Activated T-cell treated with anti-CD3 and anti-CD28 coated beads for 4 hours (primary cell): ENCODE data around the gene MED19.
"Not testable (repeated sequence)": the region's sequence is repeated elsewhere in the genome, so short reads cannot be mapped to it uniquely, and the experiment has no call there.

Source experiments
- DNase-seq: peaks from one replicate; pipeline ENCODE4 v3.0.0-alpha.2; 2020

The MED19 gene

GRCh38 chr11:57711414-57712255 lies at the start of gene MED19:
Gene MED19, minus strand, starts transcription at chr11:57712215. Its CDS starts 36 bp downstream, at chr11:57712179.
- peak; percentile 65 for DNase-seq

- no peak for DNase-seq
These were observed 46.2 kb upstream of the MED19 start for GRCh38 chr11:57758174-57758573.

- DNase-seq: no peak
These were observed 40.9 kb upstream of the MED19 start for GRCh38 chr11:57752954-57753353.

- DNase-seq: no peak
These were observed 39.8 kb upstream of the MED19 start, which contains the start of gene BTBD18 for GRCh38 chr11:57751676-57752253. Gene BTBD18, minus strand, starts transcription at chr11:57751819. Its CDS starts 631 bp downstream, at chr11:57751188.

- DNase-seq: no peak
These were observed 39.2 kb upstream of the MED19 start for GRCh38 chr11:57751176-57751575.

GRCh38 chr11:57746920-57747319 lies 34.9 kb upstream of the MED19 start:
- no peak for DNase-seq

- no peak for DNase-seq
These were observed 33.2 kb upstream of the MED19 start for GRCh38 chr11:57745206-57745605.

- DNase-seq: no peak
These were observed 32.3 kb upstream of the MED19 start for GRCh38 chr11:57744357-57744756.

GRCh38 chr11:57742087-57742452 lies 30.1 kb upstream of the MED19 start:
- DNase-seq: no peak

GRCh38 chr11:57741132-57742086 lies 29.4 kb upstream of the MED19 start, which contains the start of gene SELENOH:
Gene SELENOH, plus strand, starts transcription at chr11:57741491. Its CDS starts 105 bp downstream, at chr11:57741596.
- DNase-seq: peak; percentile 85

- no peak for DNase-seq
These were observed 23.7 kb upstream of the MED19 start for GRCh38 chr11:57735619-57736298.

- no peak for DNase-seq
These were observed 20.6 kb upstream of the MED19 start for GRCh38 chr11:57732661-57733060.

- no peak for DNase-seq
These were observed 17.5 kb upstream of the MED19 start for GRCh38 chr11:57729479-57729878.

GRCh38 chr11:57728829-57729228 lies 16.8 kb upstream of the MED19 start:
- DNase-seq: no peak

- DNase-seq: no peak
These were observed 15.2 kb upstream of the MED19 start for GRCh38 chr11:57727185-57727584.

- not testable (repeated sequence) for DNase-seq
These were observed 4.7 kb upstream of the MED19 start for GRCh38 chr11:57716726-57717125.

GRCh38 chr11:57713835-57714234 lies 1.8 kb upstream of the MED19 start:
- no peak for DNase-seq

GRCh38 chr11:57712256-57713150 lies 488 bp upstream of the MED19 start, which contains the start of gene TMX2:
Gene TMX2, plus strand, starts transcription at chr11:57712593. Its CDS starts 26 bp downstream, at chr11:57712619.
- peak; percentile 82 for DNase-seq

- no peak for DNase-seq
These were observed 2.1 kb downstream of the MED19 start for GRCh38 chr11:57709802-57710367.

GRCh38 chr11:57705432-57705831 lies 6.6 kb downstream of the MED19 start:
- DNase-seq: not testable (repeated sequence)

GRCh38 chr11:57704932-57705331 lies 7.1 kb downstream of the MED19 start:
- DNase-seq: no peak
